CD14-positive monocyte (primary cell): ENCODE results near the gene BLID. TPM values are rescaled to one million over a fixed set of nuclear protein-coding genes. Genes with fewer than 3 reads are reported as not detected.

ENCODE experiments used
- DNase-seq, 3 donors: peaks; one replicate each; pipeline ENCODE4 v3.0.0-alpha.2; 2011 to 2022
- H2AFZ ChIP-seq: 2 replicates; pipeline ENCODE4 v1.6.0; 2012; ENCODE audit warnings: mild to moderate bottlenecking, low read depth, low read length, inconsistent platforms; ENCODE audit not compliant: insufficient read depth, poor library complexity, severe bottlenecking
- H3K27ac ChIP-seq, 2 donors: 1 replicate in 1 of 2; 2 replicates in 1 of 2; pipeline ENCODE4 v1.5.1; 2012 to 2013; ENCODE audit warnings: low read length in 2 of 2, control low read depth in 1 of 2, inconsistent platforms in 1 of 2, low read depth in 1 of 2, mild to moderate bottlenecking in 1 of 2
- H3K27me3 ChIP-seq, 2 donors: one replicate each; pipeline versions ENCODE4 v1.6.0 to v1.6.1; 2011 to 2013; ENCODE audit warnings: low read length in 2 of 2; ENCODE audit not compliant: control insufficient read depth in 2 of 2, insufficient read depth in 2 of 2
- H3K36me3 ChIP-seq, 2 donors: replicated peaks in 1 of 2; 1 replicate in 1 of 2; 2 replicates in 1 of 2; pipeline versions ENCODE4 v1.5.1 to v1.6.1; 2012 to 2013; ENCODE audit warnings: low read length in 2 of 2, control low read depth in 1 of 2, inconsistent platforms in 1 of 2, mild to moderate bottlenecking in 1 of 2; ENCODE audit not compliant: insufficient read depth in 2 of 2, control insufficient read depth in 1 of 2
- H3K4me1 ChIP-seq, 2 donors: 1 replicate in 1 of 2; 2 replicates in 1 of 2; pipeline versions ENCODE4 v1.5.1 to v1.6.1; 2012 to 2013; ENCODE audit warnings: low read length in 2 of 2, control low read depth in 1 of 2, inconsistent platforms in 1 of 2, mild to moderate bottlenecking in 1 of 2, moderate library complexity in 1 of 2; ENCODE audit not compliant: insufficient read depth in 2 of 2, control insufficient read depth in 1 of 2
- H3K4me2 ChIP-seq: replicated peaks from 2 replicates; pipeline ENCODE3; 2012; ENCODE audit warnings: low read length, moderate library complexity, mild to moderate bottlenecking; ENCODE audit not compliant: poor library complexity, severe bottlenecking; ENCODE audit errors: extremely low read depth
- H3K4me3 ChIP-seq, 3 experiments: fragments of 200-600 bp in 1 of 3; sonication (generic) in 1 of 3; replicated peaks in 1 of 3; 1 replicate in 2 of 3; 2 replicates in 1 of 3; pipeline ENCODE4 v1.5.1; 2011 to 2013; ENCODE audit warnings: low read length in 3 of 3, mild to moderate bottlenecking in 3 of 3, control low read depth in 2 of 3, low read depth in 2 of 3, inconsistent platforms in 1 of 3, moderate library complexity in 1 of 3
- H3K79me2 ChIP-seq: 2 replicates; pipeline ENCODE4 v1.6.0; 2012; ENCODE audit warnings: mild to moderate bottlenecking, control low read depth, inconsistent platforms, low read length, moderate library complexity; ENCODE audit not compliant: insufficient read depth
- H3K9ac ChIP-seq: 2 replicates; pipeline ENCODE4 v1.6.0; 2017; ENCODE audit warnings: low read length, mild to moderate bottlenecking; ENCODE audit not compliant: insufficient read depth, poor library complexity, severe bottlenecking
- H3K9me3 ChIP-seq, 2 donors: replicated peaks in 1 of 2; 1 replicate in 1 of 2; 2 replicates in 1 of 2; pipeline versions ENCODE4 v1.5.1 to v1.6.1; 2012 to 2013; ENCODE audit warnings: low read length in 2 of 2, control low read depth in 1 of 2; ENCODE audit not compliant: control insufficient read depth in 1 of 2, insufficient read depth in 1 of 2
- H4K20me1 ChIP-seq: 2 replicates; pipeline ENCODE4 v1.6.0; 2012; ENCODE audit warnings: mild to moderate bottlenecking, low read length, control low read depth, moderate library complexity; ENCODE audit not compliant: insufficient read depth
- H3K27ac Mint-ChIP-seq, 7 donors: one replicate each; pipeline ENCODE4 v1.8.0; 2020; ENCODE audit warnings: mild to moderate bottlenecking in 7 of 7, mixed read lengths in 7 of 7, moderate library complexity in 6 of 7, inconsistent platforms in 2 of 7
- H3K27me3 Mint-ChIP-seq, 3 donors: one replicate each; pipeline ENCODE4 v1.8.0; 2021 to 2022; ENCODE audit warnings: low read depth in 3 of 3, mild to moderate bottlenecking in 3 of 3, mixed read lengths in 3 of 3, moderate library complexity in 3 of 3, inconsistent platforms in 1 of 3
- H3K36me3 Mint-ChIP-seq, 2 donors: one replicate each; pipeline ENCODE4 v1.8.0; 2020; ENCODE audit warnings: mixed read lengths in 2 of 2, inconsistent platforms in 1 of 2, mild to moderate bottlenecking in 1 of 2
- H3K4me1 Mint-ChIP-seq: one replicate; pipeline ENCODE4 v1.8.0; 2020; ENCODE audit warnings: mild to moderate bottlenecking, mixed read lengths
- H3K4me3 Mint-ChIP-seq, 2 donors: one replicate each; pipeline ENCODE4 v1.8.0; 2020; ENCODE audit warnings: mild to moderate bottlenecking in 2 of 2, mixed read lengths in 2 of 2, moderate library complexity in 1 of 2
- H3K9me3 Mint-ChIP-seq, 7 donors: one replicate each; pipeline ENCODE4 v1.8.0; 2020 to 2022; ENCODE audit warnings: mixed read lengths in 7 of 7, mild to moderate bottlenecking in 6 of 7, moderate library complexity in 6 of 7, inconsistent platforms in 2 of 7
- WGBS: methylation state at CpG from one replicate; pipeline ENCODE4 v1.1.5; 2013; ENCODE audit warnings: missing lambda C conversion rate; ENCODE audit not compliant: insufficient coverage; 5-methylcytosine and 5-hydroxymethylcytosine counted together
- intact Hi-C, 2 donors: fragments of 100-400 bp; cut with micrococcal nuclease; formaldehyde crosslinking; loops; one replicate each; pipeline versions ENCODE4 v1.15.0 to v1.15.1; 2023
- polyA plus RNA-seq, 3 donors: library from polyadenylated mRNA; depleted of rRNA in 1 of 3; unstranded in 2 of 3; stranded (reverse) in 1 of 3; fragments of 300-500 nt in 2 of 3; fragments of >200 nt in 1 of 3; fragmentation: Illumina TruSeq in 2 of 3; gene quantifications; 1 replicate in 2 of 3; 2 replicates in 1 of 3; pipeline ENCODE4 v1.2.3, GENCODE V29; 2012 to 2021
- TF ChIP-seq, protein P1 (sequence below): fragments of 200-600 bp; IDR thresholded peaks from one replicate; pipeline ENCODE4 v1.8.0; 2022; ENCODE audit warnings: antibody characterized with exemption, mild to moderate bottlenecking

BLID gene
- polyA plus RNA-seq, 3 donors: not detected

DNA sequence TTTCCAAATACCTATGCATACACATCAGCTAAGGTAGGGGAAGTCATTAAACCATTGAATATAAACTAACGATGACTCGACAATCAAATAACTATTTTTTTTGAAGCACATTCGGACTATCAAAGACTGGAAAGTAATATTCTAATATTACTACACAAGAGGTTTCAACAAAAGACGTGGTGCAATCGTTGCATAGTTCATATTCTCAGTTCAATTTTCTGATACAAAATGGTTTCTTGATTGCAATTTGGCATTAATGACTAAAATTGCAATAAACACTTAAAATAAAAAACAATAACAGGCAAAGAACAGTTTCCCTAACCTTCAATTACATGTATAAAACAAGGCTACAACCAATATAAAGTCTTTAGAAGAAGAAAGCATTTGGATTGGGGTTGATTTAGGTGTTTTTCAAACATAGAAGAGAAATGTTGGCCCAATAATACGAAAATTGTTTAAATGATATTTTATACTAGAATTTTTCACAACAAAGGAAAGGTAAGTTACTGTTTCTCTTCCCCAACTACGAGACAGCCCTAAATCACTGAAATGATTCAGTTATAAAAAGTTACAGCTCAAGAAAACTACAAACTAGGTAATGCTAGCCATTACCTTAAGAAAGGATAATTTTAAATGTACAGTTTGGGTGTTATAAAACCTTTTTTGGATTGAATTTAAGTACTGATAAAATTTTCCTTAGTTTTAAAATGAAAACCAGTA, 17.6 kb downstream of the BLID start:
- H3K79me2 ChIP-seq: no peaks in the 10 kb centered on the region
- H3K27me3 Mint-ChIP-seq: peaks cover 16 to 37% (median 20%) of the 10 kb centered on the region in 3 donors
- no CpG with 5 or more reads among the region's 7 CpGs for WGBS

DNA sequence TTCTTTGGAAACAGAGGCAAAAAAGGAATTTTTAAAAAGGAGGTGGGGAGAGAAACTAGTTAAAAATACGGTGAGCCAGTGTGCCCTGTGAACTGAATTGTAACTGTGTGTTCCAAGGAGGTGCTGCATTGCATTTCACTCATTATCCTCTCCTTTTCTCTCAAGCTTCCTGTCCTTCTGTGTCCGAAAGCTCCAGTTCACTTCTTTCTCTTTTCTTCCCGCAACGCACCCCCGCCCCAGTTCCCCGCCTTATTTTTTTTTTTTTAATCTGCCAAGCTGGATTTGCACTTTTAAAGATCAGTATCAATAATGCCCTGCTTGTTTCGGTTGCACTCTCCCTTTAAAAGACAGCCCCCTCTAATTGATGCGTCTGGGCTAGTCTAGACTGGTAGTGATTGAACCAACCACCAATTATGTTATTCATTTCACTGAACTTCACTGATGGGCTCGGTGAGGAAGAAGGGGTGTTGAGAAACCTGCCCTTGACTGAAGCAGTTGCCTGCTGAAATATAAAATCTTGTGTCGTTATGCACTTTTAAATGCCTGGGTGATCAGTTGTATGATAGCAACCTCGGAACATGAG, 18.5 kb downstream of the BLID start:
- WGBS: 73% methylated on average over 4 of the region's 11 CpGs
- H3K79me2 ChIP-seq: no peaks in the 10 kb centered on the region
- DNase-seq: no peak
- H3K9ac ChIP-seq: no peak overlapping the region
- H3K4me3 Mint-ChIP-seq: peak overlapping the region in 1 of 2 donors; percentile 31
- peaks cover 54 to 63% of the 10 kb centered on the region in 2 donors for H3K27me3 ChIP-seq
- H3K27ac ChIP-seq: no peak overlapping the region
- peaks cover 16 to 37% (median 21%) of the 10 kb centered on the region in 3 donors for H3K27me3 Mint-ChIP-seq
- no peaks in the 10 kb centered on the region for H4K20me1 ChIP-seq
- no peak overlapping the region for H2AFZ ChIP-seq
- peaks cover 11% of the 10 kb centered on the region in 2 donors for H3K4me1 ChIP-seq
- H3K4me1 Mint-ChIP-seq: peaks cover 13% of the 10 kb centered on the region
- H3K36me3 ChIP-seq: no peaks in the 10 kb centered on the region
- TF ChIP-seq, protein P1, sequence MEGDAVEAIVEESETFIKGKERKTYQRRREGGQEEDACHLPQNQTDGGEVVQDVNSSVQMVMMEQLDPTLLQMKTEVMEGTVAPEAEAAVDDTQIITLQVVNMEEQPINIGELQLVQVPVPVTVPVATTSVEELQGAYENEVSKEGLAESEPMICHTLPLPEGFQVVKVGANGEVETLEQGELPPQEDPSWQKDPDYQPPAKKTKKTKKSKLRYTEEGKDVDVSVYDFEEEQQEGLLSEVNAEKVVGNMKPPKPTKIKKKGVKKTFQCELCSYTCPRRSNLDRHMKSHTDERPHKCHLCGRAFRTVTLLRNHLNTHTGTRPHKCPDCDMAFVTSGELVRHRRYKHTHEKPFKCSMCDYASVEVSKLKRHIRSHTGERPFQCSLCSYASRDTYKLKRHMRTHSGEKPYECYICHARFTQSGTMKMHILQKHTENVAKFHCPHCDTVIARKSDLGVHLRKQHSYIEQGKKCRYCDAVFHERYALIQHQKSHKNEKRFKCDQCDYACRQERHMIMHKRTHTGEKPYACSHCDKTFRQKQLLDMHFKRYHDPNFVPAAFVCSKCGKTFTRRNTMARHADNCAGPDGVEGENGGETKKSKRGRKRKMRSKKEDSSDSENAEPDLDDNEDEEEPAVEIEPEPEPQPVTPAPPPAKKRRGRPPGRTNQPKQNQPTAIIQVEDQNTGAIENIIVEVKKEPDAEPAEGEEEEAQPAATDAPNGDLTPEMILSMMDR: no peak
- no peak overlapping the region for H3K4me2 ChIP-seq
- H3K4me3 ChIP-seq: no peak overlapping the region
- H3K36me3 Mint-ChIP-seq: no peaks in the 10 kb centered on the region
- H3K9me3 Mint-ChIP-seq: peaks cover 0 to 4% (median 0%) of the 10 kb centered on the region in 7 donors
- H3K9me3 ChIP-seq: no peaks in the 10 kb centered on the region
- no peak overlapping the region for H3K27ac Mint-ChIP-seq
- intact Hi-C loops: no loop called here

More for the DNA sequence above, 17.6 kb downstream of the BLID start:
- TF ChIP-seq, protein P1: no peak
- H2AFZ ChIP-seq: no peak overlapping the region
- no peak for DNase-seq
- H4K20me1 ChIP-seq: no peaks in the 10 kb centered on the region
- no peak overlapping the region for H3K4me2 ChIP-seq
- Mint-ChIP-seq H3K27ac (no peak overlapping the region), H3K36me3 (no peaks in the 10 kb centered on the region), H3K9me3 (peaks cover 0 to 4% (median 0%) of the 10 kb centered on the region in 7 donors), H3K4me1 (peaks cover 13% of the 10 kb centered on the region), H3K4me3 (peak overlapping the region in 1 of 2 donors; percentile 71)
- H3K9me3 ChIP-seq: no peaks in the 10 kb centered on the region
- H3K36me3 ChIP-seq: no peaks in the 10 kb centered on the region
- intact Hi-C loops: no loop called here
- H3K9ac ChIP-seq: no peak overlapping the region
- H3K27me3 ChIP-seq: peaks cover 59 to 72% of the 10 kb centered on the region in 2 donors
- no peak overlapping the region for H3K4me3 ChIP-seq
- H3K27ac ChIP-seq: no peak overlapping the region
- peaks cover 11% of the 10 kb centered on the region in 2 donors for H3K4me1 ChIP-seq
